ENCODE data around the gene ABLIM3. TPM values are rescaled to one million over a fixed set of nuclear protein-coding genes. Genes with fewer than 3 reads are reported as not detected.
A peak's percentile ranks its signal among the peaks of the same experiment; 100 is the strongest.

The ABLIM3 gene
- total RNA-seq, 1 experiment from 2014 or later = 14.3 TPM

DNA sequence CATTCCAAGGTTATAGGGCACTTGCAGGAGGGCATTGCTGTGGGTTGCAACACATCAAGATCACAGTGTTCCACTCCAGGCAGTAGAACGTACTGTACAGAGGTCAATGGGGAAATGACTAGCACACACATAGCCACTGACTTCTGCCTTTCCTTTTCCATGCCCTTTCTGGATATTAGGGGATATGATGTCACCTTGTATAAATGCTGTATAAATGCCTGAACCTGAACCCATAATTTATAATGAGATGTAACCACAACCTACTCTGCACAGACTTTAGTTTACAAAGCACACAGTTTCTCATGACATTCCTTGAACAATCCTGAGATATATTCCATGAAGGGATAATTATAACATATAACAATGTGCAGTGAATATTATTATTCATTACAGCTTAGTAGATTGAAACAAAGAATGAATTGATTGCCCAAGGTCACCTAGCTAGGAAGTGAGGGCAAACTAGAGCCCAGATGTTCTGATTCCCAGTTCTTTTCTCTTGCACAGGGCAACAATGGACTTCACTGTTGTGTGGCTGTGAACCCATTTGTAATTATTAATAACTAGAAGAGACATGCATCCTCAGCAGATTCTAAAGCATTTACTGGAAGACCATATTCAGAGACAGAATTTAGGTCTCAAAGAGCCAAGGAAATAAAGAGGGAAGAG lies 5.6 kb upstream of the ABLIM3 start:
- ChIA-PET RAD21 (ENCODE audit: low non-redundant PET in 1 of 2, low total read pairs in 2 of 2, uncharacterized antibody in 2 of 2, unreplicated experiment in 2 of 2) (no interaction called here), POLR2A (no interaction called here), CTCF (interaction anchor here (1.5 kb wide), 1 partner anchor 93 kb away, joined by 7 read pairs; no protein-coding TSS in a partner anchor)
- no peaks in the 10 kb centered on the region for H3K9me3 ChIP-seq (ENCODE audit: control insufficient read depth in 1 of 2, insufficient read depth in 1 of 2, low read depth in 1 of 2, low read length in 2 of 2)
- BruUV-seq (replicated peaks) = no TSS peak
- ATAC-seq = no peak
- no peak for DNase-seq (ENCODE audit: low read depth, low spot score)
- no peaks in the 10 kb centered on the region for H3K36me3 ChIP-seq (ENCODE audit: control insufficient read depth in 1 of 2, insufficient read depth in 2 of 2, low read length in 2 of 2)
- H3K27me3 ChIP-seq (ENCODE audit: insufficient read depth, low read length) = no peaks in the 10 kb centered on the region
- peak overlapping the region; percentile 73; the same call in 1 of the 2 replicates for H3K4me2 ChIP-seq (ENCODE audit: low read length)
- intact Hi-C loops (cut with micrococcal nuclease) = no loop called here
- H3K27ac ChIP-seq (ENCODE audit: low read depth, low read length) = no peak overlapping the region
- H3K9ac ChIP-seq (ENCODE audit: low read length) = no peak overlapping the region
- no peaks in the 10 kb centered on the region for H3K9me2 ChIP-seq (ENCODE audit: insufficient read depth)
- peaks cover 9 to 28% of the 10 kb centered on the region in 2 experiments for H3K4me1 ChIP-seq (ENCODE audit: control insufficient read depth in 1 of 2, insufficient read depth in 2 of 2, low read length in 2 of 2)
- no peak overlapping the region for H3K4me3 ChIP-seq (replicated peaks in 1 of 2; ENCODE audit: low read depth in 1 of 2, low read length in 2 of 2)
- H4K20me1 ChIP-seq (ENCODE audit: insufficient read depth) = no peaks in the 10 kb centered on the region
- TF ChIP-seq SP1 (IDR thresholded peaks at IDR 0.05; ENCODE audit: low read depth) (no peak), YY1 (IDR thresholded peaks at IDR 0.05; ENCODE audit: extremely low read depth, insufficient replicate concordance, low read depth, low read length) (no peak), CBX3 (IDR thresholded peaks at IDR 0.05; ENCODE audit: low read depth) (no peak), EGR1 (IDR thresholded peaks at IDR 0.05; ENCODE audit: low read depth) (no peak), ZNF274 (IDR thresholded peaks at IDR 0.05; ENCODE audit: low read depth, low read length) (no peak), EZH2 (IDR thresholded peaks at IDR 0.05) (no peak), EZH2phosphoT487 (IDR thresholded peaks at IDR 0.05; ENCODE audit: borderline replicate concordance) (no peak), POLR2A (IDR thresholded peaks at IDR 0.05; ENCODE audit: borderline replicate concordance, extremely low read depth, insufficient read depth, insufficient read length) (no peak)
- TF ChIP-seq, protein P1, sequence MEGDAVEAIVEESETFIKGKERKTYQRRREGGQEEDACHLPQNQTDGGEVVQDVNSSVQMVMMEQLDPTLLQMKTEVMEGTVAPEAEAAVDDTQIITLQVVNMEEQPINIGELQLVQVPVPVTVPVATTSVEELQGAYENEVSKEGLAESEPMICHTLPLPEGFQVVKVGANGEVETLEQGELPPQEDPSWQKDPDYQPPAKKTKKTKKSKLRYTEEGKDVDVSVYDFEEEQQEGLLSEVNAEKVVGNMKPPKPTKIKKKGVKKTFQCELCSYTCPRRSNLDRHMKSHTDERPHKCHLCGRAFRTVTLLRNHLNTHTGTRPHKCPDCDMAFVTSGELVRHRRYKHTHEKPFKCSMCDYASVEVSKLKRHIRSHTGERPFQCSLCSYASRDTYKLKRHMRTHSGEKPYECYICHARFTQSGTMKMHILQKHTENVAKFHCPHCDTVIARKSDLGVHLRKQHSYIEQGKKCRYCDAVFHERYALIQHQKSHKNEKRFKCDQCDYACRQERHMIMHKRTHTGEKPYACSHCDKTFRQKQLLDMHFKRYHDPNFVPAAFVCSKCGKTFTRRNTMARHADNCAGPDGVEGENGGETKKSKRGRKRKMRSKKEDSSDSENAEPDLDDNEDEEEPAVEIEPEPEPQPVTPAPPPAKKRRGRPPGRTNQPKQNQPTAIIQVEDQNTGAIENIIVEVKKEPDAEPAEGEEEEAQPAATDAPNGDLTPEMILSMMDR (IDR thresholded peaks at IDR 0.05 in 2 of 3, conservative IDR thresholded peaks at IDR 0.05 in 1 of 3; ENCODE audit: borderline replicate concordance in 1 of 3, insufficient read depth in 1 of 3, low read depth in 2 of 3, low read length in 2 of 3) = no peak
- no peaks in the 10 kb centered on the region for H3K79me2 ChIP-seq (ENCODE audit: insufficient read depth, low read length)
- H2AFZ ChIP-seq (ENCODE audit: low read depth, low read length, poor library complexity, severe bottlenecking) = peak overlapping the region; percentile 92

All from HCT116 (cell line).